GM10248 (cell line): ENCODE results near the gene ATP10B.

Source experiments
- CTCF ChIA-PET: fragments of 300-600 bp; sonication (Branson Sonifier 250); formaldehyde crosslinking; extraction: SDS; loops from one replicate; lab custom pipeline; 2021; ENCODE audit warnings: antibody characterized with exemption; lab: Yijun Ruan, JAX
- POLR2A ChIA-PET: fragments of 350-650 bp; sonication (Branson Sonifier 250); formaldehyde crosslinking; extraction: SDS; loops from one replicate; lab custom pipeline; 2020; ENCODE audit warnings: antibody characterized with exemption; lab: Yijun Ruan, JAX
- DNase-seq: peaks from one replicate; pipeline ENCODE4 v3.0.0; 2012; ENCODE audit errors: extremely low spot score
- TF ChIP-seq, protein P1 (sequence below): IDR thresholded peaks from 2 replicates; pipeline ENCODE4 v1.5.1; 2012; ENCODE audit warnings: mild to moderate bottlenecking, low read depth; ENCODE audit errors: extremely low read depth, missing control alignments, control extremely low read depth

The ATP10B gene

GRCh38 chr5:160797020-160797419, 55.0 kb downstream of the ATP10B start:
- POLR2A ChIA-PET: no interaction called here
- CTCF ChIA-PET: interaction anchor here (0.7 to 1.3 kb wide), 2 partner anchors 9 to 17 kb away, joined by 3 to 5 read pairs; no protein-coding TSS in a partner anchor
- no peak for DNase-seq
- TF ChIP-seq, protein P1, sequence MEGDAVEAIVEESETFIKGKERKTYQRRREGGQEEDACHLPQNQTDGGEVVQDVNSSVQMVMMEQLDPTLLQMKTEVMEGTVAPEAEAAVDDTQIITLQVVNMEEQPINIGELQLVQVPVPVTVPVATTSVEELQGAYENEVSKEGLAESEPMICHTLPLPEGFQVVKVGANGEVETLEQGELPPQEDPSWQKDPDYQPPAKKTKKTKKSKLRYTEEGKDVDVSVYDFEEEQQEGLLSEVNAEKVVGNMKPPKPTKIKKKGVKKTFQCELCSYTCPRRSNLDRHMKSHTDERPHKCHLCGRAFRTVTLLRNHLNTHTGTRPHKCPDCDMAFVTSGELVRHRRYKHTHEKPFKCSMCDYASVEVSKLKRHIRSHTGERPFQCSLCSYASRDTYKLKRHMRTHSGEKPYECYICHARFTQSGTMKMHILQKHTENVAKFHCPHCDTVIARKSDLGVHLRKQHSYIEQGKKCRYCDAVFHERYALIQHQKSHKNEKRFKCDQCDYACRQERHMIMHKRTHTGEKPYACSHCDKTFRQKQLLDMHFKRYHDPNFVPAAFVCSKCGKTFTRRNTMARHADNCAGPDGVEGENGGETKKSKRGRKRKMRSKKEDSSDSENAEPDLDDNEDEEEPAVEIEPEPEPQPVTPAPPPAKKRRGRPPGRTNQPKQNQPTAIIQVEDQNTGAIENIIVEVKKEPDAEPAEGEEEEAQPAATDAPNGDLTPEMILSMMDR: no peak

GRCh38 chr5:160793530-160793899, 58.5 kb downstream of the ATP10B start:
- POLR2A ChIA-PET: no interaction called here
- no peak for DNase-seq
- CTCF ChIA-PET: interaction anchor here (1.1 kb wide), 1 partner anchor 10 kb away, joined by 3 read pairs; no protein-coding TSS in a partner anchor
- TF ChIP-seq, protein P1: no peak

DNA sequence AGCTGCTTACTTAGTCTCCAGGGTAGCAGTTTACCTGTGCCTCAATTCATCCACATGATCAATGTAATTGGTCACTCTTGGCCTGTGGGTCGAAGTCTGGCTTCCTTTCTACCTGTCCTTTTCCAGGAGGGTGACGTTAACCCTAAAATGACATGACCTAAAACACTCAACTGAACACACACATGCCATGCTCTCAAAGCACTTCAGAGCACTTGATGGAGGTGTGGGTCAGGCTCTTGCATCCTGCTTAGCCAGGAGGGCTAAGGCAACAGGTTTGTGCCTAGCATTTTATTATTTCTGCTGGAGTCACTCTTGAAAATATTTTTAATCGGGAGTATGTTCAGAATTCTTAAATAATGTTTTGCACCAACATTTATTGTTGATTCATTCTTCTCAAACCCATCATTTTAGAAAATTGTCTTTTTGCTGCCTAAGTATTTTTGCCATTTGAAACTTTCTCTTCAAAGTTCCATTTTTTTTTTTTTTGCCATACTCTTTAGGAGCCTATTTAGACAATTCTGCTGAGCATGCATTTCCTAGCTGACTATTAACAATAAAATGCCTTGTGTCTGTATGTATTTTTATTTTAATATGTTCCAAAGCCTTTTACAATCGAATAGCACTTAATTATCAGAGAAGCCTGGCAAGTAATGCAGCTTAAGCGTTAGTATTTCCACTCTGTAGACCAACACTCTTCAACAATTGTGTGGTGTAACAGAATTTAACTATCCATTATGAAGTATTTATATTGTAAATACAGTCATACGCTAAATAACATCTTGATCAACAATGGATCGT, 59.1 kb downstream of the ATP10B start:
- POLR2A ChIA-PET: no interaction called here
- TF ChIP-seq, protein P1: no peak
- DNase-seq: no peak
- CTCF ChIA-PET: interaction anchor here (1.1 to 1.3 kb wide), 3 partner anchors 8 to 13 kb away, joined by 3 read pairs; no protein-coding TSS in a partner anchor

- ChIA-PET CTCF (interaction anchor here (0.6 to 1.3 kb wide), 4 partner anchors 8 to 37 kb away, joined by 3 to 5 read pairs (median 3); no protein-coding TSS in a partner anchor), POLR2A (no interaction called here)
- DNase-seq: no peak
- TF ChIP-seq, protein P1: no peak
These were observed 59.7 kb downstream of the ATP10B start for GRCh38 chr5:160792281-160792680.

DNA sequence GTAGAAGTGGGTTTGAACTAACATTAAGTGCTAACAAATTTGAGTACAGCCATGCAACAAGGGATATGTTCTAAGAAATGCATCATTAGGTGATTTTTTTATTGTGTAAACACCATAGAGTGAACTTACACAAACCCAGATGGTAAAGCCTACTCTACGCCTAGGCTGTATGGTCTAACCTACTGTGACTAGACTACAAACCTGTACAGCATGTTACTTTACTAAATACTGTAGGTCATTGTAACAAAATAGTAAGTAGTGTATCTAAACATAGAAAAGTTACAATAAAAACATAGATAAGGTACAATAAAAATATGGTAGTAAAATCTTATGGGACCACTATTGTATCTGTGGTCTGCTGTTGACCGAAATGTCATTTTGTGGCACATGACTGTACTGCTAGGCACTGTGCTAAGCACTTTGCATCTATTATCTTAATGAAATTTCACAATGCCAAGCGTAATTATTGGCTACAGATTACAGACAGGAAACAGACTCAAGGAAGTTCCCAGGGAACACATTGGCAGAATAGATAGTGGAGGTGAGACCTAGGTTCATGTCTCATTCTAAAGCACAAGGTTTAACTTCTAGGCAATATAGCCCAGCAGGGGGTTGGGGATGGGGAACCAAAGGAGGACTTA, 62.7 kb downstream of the ATP10B start:
- ChIA-PET CTCF (interaction anchor here (1.5 kb wide), 1 partner anchor 15 kb away, joined by 4 read pairs; no protein-coding TSS in a partner anchor), POLR2A (no interaction called here)
- no peak for DNase-seq
- TF ChIP-seq, protein P1: no peak

DNA sequence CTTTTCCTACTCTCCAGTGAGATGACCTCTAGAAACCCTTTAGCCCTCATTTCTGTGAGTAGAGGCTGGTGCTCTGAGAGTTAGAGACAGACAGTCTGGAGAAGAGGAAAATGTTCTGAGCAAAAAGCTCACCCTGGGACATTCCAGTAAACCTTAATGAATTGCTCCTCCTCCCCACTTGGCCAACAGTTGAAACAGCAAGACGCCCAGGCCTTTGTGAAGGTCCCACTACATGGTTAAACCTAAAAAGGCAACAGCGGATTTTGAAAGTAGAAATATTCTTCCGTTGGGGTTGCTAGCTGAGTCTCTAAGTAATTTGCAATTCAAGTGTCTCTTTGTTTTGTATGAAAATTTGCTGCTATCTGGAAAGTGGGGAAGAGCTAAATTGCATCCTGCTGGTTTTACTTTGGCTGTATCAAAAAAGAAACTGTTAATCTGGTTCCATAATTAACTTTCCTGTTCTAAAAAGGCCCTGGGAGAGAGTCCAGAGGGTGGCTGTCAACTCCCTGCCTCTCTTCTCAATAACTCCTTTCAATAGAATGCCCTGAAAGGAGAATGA, 63.8 kb downstream of the ATP10B start:
- ChIA-PET POLR2A (no interaction called here), CTCF (interaction anchor here (1.2 to 3.2 kb wide), 8 partner anchors 8 to 349 kb away, joined by 3 to 24 read pairs (median 5); no protein-coding TSS in a partner anchor)
- TF ChIP-seq, protein P1: no peak
- no peak for DNase-seq
